ENCODE measurements around the gene ZPBP.

ZPBP gene

DNA sequence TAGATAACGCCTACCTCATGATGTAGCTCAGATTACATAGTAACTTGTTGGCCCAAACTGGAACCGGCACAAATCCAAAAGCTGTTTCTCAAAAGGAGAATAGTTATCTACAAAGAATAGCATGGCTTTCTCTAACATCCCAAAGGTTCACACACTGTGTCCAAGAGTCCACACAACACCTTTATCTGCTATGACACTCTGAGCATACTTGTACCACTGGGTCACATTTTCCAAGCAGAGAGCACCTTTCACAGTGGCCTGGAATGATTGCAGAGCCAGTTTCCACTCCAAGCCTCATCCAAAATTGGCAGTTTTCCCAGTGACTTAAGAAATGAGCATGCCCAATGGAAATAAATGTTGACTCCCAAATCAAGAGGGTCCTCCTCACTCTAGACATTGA, 164.3 kb downstream of the ZPBP start:
- TF ChIP-seq, protein P1, sequence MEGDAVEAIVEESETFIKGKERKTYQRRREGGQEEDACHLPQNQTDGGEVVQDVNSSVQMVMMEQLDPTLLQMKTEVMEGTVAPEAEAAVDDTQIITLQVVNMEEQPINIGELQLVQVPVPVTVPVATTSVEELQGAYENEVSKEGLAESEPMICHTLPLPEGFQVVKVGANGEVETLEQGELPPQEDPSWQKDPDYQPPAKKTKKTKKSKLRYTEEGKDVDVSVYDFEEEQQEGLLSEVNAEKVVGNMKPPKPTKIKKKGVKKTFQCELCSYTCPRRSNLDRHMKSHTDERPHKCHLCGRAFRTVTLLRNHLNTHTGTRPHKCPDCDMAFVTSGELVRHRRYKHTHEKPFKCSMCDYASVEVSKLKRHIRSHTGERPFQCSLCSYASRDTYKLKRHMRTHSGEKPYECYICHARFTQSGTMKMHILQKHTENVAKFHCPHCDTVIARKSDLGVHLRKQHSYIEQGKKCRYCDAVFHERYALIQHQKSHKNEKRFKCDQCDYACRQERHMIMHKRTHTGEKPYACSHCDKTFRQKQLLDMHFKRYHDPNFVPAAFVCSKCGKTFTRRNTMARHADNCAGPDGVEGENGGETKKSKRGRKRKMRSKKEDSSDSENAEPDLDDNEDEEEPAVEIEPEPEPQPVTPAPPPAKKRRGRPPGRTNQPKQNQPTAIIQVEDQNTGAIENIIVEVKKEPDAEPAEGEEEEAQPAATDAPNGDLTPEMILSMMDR (IDR thresholded peaks at IDR 0.05; ENCODE audit: low read depth, low read length): no peak
- H3K4me3 ChIP-seq (replicated peaks in 1 of 2; ENCODE audit: low read depth in 2 of 2, low read length in 2 of 2): no peak overlapping the region
- DNase-seq (ENCODE audit: low read depth in 2 of 2): no peak

DNA sequence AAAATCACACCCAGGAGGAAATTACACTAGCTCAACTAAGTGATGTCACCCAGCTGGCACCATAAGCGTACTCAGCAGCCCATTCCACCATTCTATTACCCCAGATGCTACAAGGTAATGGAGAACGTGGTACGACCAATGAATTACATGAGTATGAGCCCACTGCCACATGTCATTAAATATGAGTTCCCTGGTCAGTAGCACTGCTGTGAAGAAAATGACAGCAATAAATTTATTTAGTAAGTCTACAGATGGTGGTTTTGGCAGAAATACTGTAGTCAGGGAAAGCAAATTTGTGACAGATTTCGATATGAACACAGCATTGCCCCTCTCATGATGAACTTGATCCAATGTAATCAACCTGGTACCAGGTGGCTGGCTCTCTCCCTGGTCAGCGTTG, 165.4 kb downstream of the ZPBP start:
- DNase-seq (ENCODE audit: low read depth in 2 of 2): no peak
- TF ChIP-seq, protein P1 (IDR thresholded peaks at IDR 0.05; ENCODE audit: low read depth, low read length): no peak
- no peak overlapping the region for H3K4me3 ChIP-seq (replicated peaks in 1 of 2; ENCODE audit: low read depth in 2 of 2, low read length in 2 of 2)

DNA sequence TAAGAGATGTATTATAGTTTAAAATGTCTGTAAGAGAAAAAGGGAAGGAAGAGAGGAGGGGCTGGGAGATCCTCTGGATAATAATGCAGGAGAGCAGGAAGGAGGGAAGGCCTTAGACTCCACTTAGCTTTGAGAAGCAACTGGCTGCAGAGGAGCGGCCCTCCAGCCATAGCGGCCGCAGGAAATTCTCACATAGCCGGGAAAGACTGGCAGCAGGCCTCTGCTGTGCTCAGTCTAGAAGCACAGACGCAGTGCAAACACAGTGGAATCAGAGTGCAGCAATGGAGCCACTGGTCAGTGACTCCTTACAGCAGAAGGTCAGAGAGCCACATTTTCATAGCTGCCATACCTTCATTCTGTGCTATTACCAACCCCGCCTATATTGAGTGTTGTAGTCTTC, 166.3 kb downstream of the ZPBP start:
- no peak overlapping the region for H3K4me3 ChIP-seq (replicated peaks in 1 of 2; ENCODE audit: low read depth in 2 of 2, low read length in 2 of 2)
- TF ChIP-seq, protein P1 (IDR thresholded peaks at IDR 0.05; ENCODE audit: low read depth, low read length): no peak
- DNase-seq (ENCODE audit: low read depth in 2 of 2): no peak

DNA sequence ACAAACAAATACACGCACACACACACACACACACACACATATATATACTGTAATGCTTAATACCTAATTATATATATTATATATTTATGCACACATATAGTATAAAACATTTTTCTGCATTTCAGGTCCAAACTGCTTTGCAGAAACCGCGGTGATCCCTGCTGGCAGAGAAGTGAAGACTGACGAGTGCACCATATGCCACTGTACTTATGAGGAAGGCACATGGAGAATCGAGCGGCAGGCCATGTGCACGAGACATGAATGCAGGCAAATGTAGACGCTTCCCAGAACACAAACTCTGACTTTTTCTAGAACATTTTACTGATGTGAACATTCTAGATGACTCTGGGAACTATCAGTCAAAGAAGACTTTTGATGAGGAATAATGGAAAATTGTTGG, 181.1 kb downstream of the ZPBP start:
- no peak for DNase-seq (ENCODE audit: low read depth in 2 of 2)
- no peak overlapping the region for H3K4me3 ChIP-seq (replicated peaks in 1 of 2; ENCODE audit: low read depth in 2 of 2, low read length in 2 of 2)
- TF ChIP-seq, protein P1 (IDR thresholded peaks at IDR 0.05; ENCODE audit: low read depth, low read length): no peak

DNA sequence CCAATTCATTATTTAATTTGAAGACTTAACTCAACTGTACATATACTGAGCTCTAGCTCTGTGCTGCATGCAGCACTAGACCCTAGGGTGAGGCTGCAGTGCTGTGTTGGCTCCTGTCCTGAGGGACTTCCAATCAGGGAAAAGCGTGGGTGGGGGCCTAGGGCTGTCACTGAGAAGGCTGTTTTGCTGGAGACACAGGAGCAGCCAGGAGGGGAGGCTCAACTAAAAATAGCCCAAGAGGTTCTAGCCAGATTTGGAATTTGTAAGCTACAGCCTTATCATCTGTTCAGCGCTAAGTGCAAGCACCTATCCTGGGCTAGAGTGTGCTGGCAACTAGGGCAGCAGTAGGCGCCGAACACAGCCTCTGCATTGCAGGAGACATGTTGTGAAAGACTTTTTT, 198.5 kb downstream of the ZPBP start:
- no peak for DNase-seq (ENCODE audit: low read depth in 2 of 2)
- no peak overlapping the region for H3K4me3 ChIP-seq (replicated peaks in 1 of 2; ENCODE audit: low read depth in 2 of 2, low read length in 2 of 2)
- TF ChIP-seq, protein P1 (IDR thresholded peaks at IDR 0.05; ENCODE audit: low read depth, low read length): no peak

DNA sequence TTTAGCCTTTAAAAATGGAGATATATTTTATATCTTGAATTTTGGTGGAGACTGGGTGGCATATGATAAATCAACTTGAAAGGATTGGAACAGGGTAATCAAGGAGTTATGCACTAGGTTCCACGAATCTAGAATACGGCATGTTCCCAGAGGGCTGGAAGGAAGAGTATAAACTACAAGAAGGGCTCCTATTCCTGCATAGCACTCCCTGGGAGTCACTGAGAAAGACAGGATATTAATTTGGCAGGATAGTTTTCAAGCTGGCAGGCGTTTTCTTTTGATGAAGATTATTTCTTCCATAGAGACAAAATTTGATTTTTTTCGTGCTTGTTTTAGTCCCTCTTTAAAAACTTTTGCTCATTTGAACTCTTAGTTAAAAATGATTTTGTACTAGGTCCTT, 199.9 kb downstream of the ZPBP start:
- no peak for DNase-seq (ENCODE audit: low read depth in 2 of 2)
- H3K4me3 ChIP-seq (replicated peaks in 1 of 2; ENCODE audit: low read depth in 2 of 2, low read length in 2 of 2): no peak overlapping the region
- TF ChIP-seq, protein P1 (IDR thresholded peaks at IDR 0.05; ENCODE audit: low read depth, low read length): no peak

DNA sequence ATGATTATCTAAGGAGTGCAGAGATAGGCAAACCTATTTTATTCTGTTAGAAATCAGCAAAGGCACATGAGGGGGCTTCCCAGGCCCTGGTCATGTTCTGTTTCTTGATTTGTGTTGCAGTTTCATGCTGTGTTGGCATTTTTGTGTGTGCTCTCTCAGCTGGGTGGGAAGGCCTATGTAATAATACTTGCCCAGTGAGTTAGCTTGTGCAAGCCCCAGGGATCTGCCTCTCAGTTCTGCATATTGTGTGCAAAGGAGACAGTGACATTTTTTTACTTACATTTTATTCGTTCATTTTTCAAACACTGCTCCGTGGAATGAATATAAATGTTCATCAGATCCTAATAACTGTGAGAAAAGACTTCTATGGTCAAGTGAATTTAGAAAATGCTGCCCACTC, 200.6 kb downstream of the ZPBP start:
- TF ChIP-seq, protein P1 (IDR thresholded peaks at IDR 0.05; ENCODE audit: low read depth, low read length): no peak
- no peak for DNase-seq (ENCODE audit: low read depth in 2 of 2)
- H3K4me3 ChIP-seq (replicated peaks in 1 of 2; ENCODE audit: low read depth in 2 of 2, low read length in 2 of 2): no peak overlapping the region
